Activated naive CD4-positive, alpha-beta T cell treated with anti-CD3 and anti-CD28 coated beads for 36 hours (primary cell): ENCODE measurements around the gene PPM1E. TPM values are rescaled to one million over a fixed set of nuclear protein-coding genes. Genes with fewer than 3 reads are reported as not detected.
"Not testable (repeated sequence)": the region's sequence is repeated elsewhere in the genome, so short reads cannot be mapped to it uniquely, and the experiment has no call there.

Experiments used
- CTCF ChIA-PET: fragments of 350-600 bp; sonication (Branson Sonifier 250); formaldehyde crosslinking; loops from one replicate; lab custom pipeline; 2021; ENCODE audit warnings: antibody characterized with exemption; lab: Charles Lee
- DNase-seq: peaks from one replicate; pipeline ENCODE4 v3.0.0-alpha.2; 2020
- H3K27ac Mint-ChIP-seq: one replicate; pipeline ENCODE4 v1.8.0; 2021; ENCODE audit warnings: mild to moderate bottlenecking, mixed read lengths
- H3K27me3 Mint-ChIP-seq: one replicate; pipeline ENCODE4 v1.8.0; 2021; ENCODE audit warnings: low read depth, mixed read lengths
- H3K36me3 Mint-ChIP-seq: one replicate; pipeline ENCODE4 v1.8.0; 2021; ENCODE audit warnings: low read depth, mixed read lengths
- H3K4me1 Mint-ChIP-seq: one replicate; pipeline ENCODE4 v1.8.0; 2021; ENCODE audit warnings: low read depth, mixed read lengths
- H3K4me3 Mint-ChIP-seq: one replicate; pipeline ENCODE4 v1.8.0; 2021; ENCODE audit warnings: mild to moderate bottlenecking, moderate library complexity, mixed read lengths
- H3K9me3 Mint-ChIP-seq: one replicate; pipeline ENCODE4 v1.8.0; 2021; ENCODE audit warnings: mixed read lengths
- intact Hi-C: fragments of 100-400 bp; cut with micrococcal nuclease; formaldehyde crosslinking; loops from one replicate; pipeline ENCODE4 v1.15.1; 2023
- total RNA-seq, 2 experiments: library from RNA; stranded (reverse); gene quantifications; one replicate each; pipeline ENCODE4 v1.2.3, GENCODE V29; 2021

The PPM1E gene
- total RNA-seq: under 1 TPM in 1 of 2 experiments, not detected in 1; 0.05 TPM

DNA sequence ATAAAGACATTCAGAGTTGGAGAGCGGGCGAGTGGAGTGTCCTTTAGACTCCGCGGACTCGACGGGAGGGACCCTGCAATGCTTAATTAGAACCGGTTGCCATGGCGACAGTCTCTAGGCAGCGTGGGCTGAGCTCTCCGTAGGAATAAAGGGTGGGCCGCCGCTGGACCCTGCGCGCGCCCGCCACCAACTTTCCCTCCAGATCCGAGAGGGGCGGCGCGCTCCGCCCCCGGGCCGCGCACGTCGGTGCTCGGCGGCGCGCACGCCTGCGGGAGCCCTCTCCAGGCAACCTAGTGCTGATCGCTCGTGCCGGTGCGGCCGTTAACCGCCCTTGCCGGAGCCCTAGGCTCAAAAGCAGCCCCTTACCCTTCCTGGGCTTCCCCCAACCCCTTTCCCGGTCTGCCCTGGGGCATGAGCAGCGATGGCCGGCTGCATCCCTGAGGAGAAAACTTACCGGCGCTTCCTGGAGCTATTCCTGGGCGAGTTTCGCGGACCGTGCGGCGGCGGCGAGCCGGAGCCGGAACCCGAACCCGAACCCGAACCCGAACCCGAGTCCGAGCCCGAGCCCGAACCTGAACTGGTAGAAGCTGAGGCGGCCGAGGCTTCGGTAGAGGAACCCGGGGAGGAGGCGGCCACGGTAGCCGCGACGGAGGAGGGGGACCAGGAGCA, at the start of gene PPM1E:
Gene PPM1E (plus strand): TSS at position 278 of the 669 bp plus-strand sequence.
- H3K27ac Mint-ChIP-seq: no peak within 1 kb of the TSS

DNA sequence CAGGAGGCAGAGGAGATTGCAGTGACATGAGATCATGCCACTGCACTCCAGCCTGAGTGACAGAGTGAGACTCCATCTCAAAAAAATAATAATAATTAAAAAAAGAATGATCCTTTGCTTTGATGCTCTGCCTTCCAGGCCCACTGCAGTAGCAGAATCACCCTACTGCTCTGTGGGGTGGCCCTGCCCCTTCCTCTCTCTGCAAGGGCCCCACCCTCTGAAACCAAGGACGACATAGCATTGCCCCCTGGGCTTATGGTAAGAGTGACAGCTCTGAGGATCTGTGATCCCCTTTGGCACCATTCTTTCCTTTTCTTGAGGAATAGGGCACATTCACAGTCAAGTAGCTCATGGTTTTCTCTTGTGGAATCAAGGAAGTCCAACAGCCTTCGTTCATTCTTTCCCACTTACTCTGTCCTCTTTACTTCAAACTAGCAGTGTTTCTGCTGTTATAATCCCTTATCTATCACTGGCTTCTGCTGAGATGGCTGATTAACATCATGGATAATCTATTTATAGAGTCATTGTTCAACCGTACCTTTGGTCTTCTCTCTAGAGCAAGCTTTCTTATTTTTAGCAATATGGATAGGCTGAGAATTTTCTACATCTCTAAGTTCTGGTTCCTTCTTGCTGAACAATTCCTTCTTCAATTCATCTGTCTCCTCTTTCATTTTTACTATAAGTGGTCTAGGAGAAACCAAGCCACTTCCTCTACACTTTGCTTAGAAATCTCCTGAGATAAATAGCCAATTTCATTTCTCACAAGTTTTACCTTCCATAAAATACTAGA, 49.1 kb upstream of the PPM1E start:
- Mint-ChIP-seq H3K27me3 (no peaks in the 10 kb centered on the region), H3K4me1 (peaks cover 28% of the 10 kb centered on the region), H3K36me3 (peaks cover 24% of the 10 kb centered on the region), H3K27ac (no peak overlapping the region), H3K4me3 (no peak overlapping the region), H3K9me3 (no peaks in the 10 kb centered on the region)
- intact Hi-C loops: no loop called here
- CTCF ChIA-PET: no interaction called here
- no peak for DNase-seq

More for the DNA sequence above, at the start of gene PPM1E:
- peaks cover 1% of the 10 kb centered on the region for H3K36me3 Mint-ChIP-seq
- peak within 1 kb of the TSS; percentile 80 for H3K4me3 Mint-ChIP-seq
- peaks cover 6% of the 10 kb centered on the region for H3K4me1 Mint-ChIP-seq
- intact Hi-C loops: no loop called here
- DNase-seq: peak; percentile 39
- peaks cover 42% of the 10 kb centered on the region for H3K27me3 Mint-ChIP-seq
- CTCF ChIA-PET: interaction anchor here (1.4 to 1.7 kb wide), 2 partner anchors 63 to 250 kb away, joined by 3 read pairs; partner anchors contain the start of gene RAD51C
- H3K9me3 Mint-ChIP-seq: no peaks in the 10 kb centered on the region

DNA sequence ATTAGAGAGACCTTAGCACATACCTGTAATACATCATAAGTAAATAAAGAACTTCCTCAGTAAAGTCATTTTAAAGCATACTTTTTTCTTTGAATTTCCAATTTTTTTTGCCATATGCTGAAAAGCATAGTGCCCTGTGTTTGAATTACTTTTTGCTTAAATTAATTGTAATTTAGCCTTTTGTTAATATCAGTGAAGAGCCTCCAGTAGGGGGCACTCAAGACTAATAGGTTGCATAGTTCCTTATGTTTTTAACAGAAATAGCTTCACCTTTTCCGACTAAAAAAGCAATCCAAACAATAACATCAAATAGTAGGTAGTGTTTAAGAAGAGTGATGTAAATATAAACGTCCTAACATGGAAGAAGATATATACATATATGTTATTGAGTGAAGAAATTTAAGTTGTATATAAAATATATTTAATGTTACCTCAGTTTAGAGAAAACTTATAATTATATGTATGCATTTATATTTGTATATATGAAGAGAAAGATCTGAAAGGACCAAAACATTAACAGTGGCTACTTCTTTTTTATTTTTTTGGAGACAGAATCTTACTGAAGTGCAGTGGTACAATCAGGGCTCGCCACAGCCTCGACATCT, 44.6 kb upstream of the PPM1E start:
- intact Hi-C loops: loop anchor here (1.0 kb wide), 1 partner anchor 294 kb away; no protein-coding TSS in a partner anchor
- no peaks in the 10 kb centered on the region for H3K27me3 Mint-ChIP-seq
- no peak overlapping the region for H3K27ac Mint-ChIP-seq
- H3K4me3 Mint-ChIP-seq: no peak overlapping the region
- DNase-seq: peak; percentile 65
- peaks cover 8% of the 10 kb centered on the region for H3K4me1 Mint-ChIP-seq
- peaks cover 24% of the 10 kb centered on the region for H3K36me3 Mint-ChIP-seq
- CTCF ChIA-PET: interaction anchor here (0.6 to 1.8 kb wide), 12 partner anchors 8 to 358 kb away, joined by 3 to 15 read pairs (median 6); partner anchors contain the start of gene RAD51C
- H3K9me3 Mint-ChIP-seq: no peaks in the 10 kb centered on the region

DNA sequence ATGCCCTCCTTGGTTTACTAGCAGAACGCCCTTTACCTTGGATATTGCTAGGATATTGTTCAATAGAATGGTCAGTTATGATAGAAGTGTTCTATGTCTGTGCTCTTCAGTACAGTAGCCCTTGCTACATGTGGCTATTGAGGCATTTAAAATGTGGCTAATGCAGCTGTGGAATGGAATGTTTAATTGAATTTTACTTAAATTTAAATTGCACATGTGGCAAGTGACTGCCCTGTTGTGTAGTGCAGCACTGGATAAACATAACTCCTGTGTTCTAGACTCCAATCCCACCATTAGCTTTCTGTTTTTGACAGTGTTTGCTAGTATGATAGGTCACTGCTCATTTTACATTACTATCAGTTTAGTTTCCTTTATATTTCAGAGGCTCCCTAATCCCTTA, 33.4 kb upstream of the PPM1E start:
- no peaks in the 10 kb centered on the region for H3K4me1 Mint-ChIP-seq
- no peaks in the 10 kb centered on the region for H3K9me3 Mint-ChIP-seq
- peaks cover 16% of the 10 kb centered on the region for H3K36me3 Mint-ChIP-seq
- H3K27ac Mint-ChIP-seq: no peak overlapping the region
- intact Hi-C loops: no loop called here
- H3K27me3 Mint-ChIP-seq: no peaks in the 10 kb centered on the region
- CTCF ChIA-PET: interaction anchor here (0.6 kb wide), 1 partner anchor 283 kb away, joined by 3 read pairs; no protein-coding TSS in a partner anchor
- no peak for DNase-seq
- H3K4me3 Mint-ChIP-seq: no peak overlapping the region

DNA sequence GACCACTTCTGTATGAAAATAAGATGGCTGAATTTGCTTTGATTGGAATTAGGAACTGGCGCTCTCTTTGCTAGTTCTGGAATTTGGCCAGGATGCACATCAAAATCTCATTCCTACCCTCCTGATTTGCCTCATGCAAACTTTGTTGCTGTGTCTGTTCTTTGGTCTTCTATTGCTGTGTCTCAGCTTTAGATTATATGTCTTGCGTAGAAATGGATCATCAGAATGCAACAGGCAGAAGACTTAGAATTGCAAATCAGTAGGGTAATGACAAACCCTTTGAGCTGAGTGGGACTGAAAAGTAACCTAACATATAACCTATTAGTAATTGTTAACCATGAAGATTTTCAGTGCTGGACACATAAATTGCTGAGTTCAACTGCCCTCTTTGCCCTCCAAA, 33.0 kb upstream of the PPM1E start:
- CTCF ChIA-PET: interaction anchor here (0.6 kb wide), 1 partner anchor 203 kb away, joined by 3 read pairs; no protein-coding TSS in a partner anchor
- intact Hi-C loops: no loop called here
- H3K9me3 Mint-ChIP-seq: no peaks in the 10 kb centered on the region
- peaks cover 16% of the 10 kb centered on the region for H3K36me3 Mint-ChIP-seq
- no peaks in the 10 kb centered on the region for H3K4me1 Mint-ChIP-seq
- no peaks in the 10 kb centered on the region for H3K27me3 Mint-ChIP-seq
- DNase-seq: no peak
- no peak overlapping the region for H3K27ac Mint-ChIP-seq
- H3K4me3 Mint-ChIP-seq: no peak overlapping the region

DNA sequence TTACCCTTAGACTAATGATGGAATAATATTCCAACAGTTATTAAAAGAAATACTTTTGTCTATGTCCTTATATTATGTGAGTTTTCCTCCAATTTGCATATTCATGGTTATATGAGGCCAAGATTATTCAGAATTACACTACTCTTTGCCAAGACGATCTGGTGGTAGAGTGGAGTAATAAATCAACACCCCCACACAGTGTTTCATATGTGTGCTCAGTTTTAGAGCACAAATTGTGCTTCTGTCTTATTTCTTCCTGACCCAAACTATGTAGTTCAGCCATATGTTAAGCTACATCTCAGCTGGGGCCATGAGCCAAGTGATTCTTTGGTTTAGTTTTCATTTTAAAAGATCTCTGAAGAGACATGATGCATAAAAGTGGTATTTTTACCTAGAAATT, 26.9 kb upstream of the PPM1E start:
- H3K9me3 Mint-ChIP-seq: no peaks in the 10 kb centered on the region
- H3K27me3 Mint-ChIP-seq: no peaks in the 10 kb centered on the region
- no peak overlapping the region for H3K27ac Mint-ChIP-seq
- CTCF ChIA-PET: interaction anchor here (1.0 kb wide), 1 partner anchor 13 kb away, joined by 9 read pairs; no protein-coding TSS in a partner anchor
- no peak for DNase-seq
- no peak overlapping the region for H3K4me3 Mint-ChIP-seq
- peaks cover 10% of the 10 kb centered on the region for H3K36me3 Mint-ChIP-seq
- intact Hi-C loops: no loop called here
- H3K4me1 Mint-ChIP-seq: no peaks in the 10 kb centered on the region

DNA sequence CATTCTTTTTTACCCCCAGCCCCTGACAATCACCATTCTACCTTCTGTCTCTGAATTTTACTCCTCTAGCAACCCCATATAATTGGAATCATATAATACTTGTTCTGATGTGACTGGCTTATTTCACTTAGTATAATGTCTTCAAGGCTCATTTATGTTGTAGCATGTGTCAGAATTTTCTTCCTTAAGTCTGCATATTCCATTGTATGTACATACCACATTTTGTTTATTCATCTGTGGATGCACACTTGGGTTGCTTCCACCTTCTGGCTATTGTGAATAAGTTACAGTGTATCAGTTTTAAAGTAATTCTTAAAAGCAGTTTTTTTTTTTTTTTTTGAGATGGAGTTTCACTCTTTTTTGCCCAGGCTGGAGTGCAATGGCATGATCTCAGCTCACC, 24.7 kb upstream of the PPM1E start:
- intact Hi-C loops: no loop called here
- H3K36me3 Mint-ChIP-seq: peaks cover 8% of the 10 kb centered on the region
- CTCF ChIA-PET: no interaction called here
- no peaks in the 10 kb centered on the region for H3K27me3 Mint-ChIP-seq
- peak overlapping the region; percentile 10 for H3K27ac Mint-ChIP-seq
- no peaks in the 10 kb centered on the region for H3K9me3 Mint-ChIP-seq
- H3K4me1 Mint-ChIP-seq: no peaks in the 10 kb centered on the region
- no peak for DNase-seq
- no peak overlapping the region for H3K4me3 Mint-ChIP-seq

DNA sequence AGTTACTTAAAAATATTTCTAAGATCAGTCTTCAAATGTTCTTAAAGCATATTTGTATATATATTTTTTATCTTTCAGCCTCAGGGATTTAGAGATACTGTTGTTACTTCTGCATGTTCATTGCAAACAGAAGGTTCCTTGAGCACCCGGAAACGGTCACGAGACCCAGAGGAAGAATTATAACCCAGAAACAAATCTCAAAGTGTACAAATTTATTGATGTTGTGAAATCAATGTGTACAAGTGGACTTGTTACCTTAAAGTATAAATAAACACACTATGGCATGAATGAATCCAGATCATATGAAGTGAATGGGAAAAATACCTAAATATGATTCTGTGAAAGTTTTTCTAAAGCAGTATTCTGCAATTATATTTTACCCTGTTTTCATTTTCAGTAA, 21.6 kb upstream of the PPM1E start:
- Mint-ChIP-seq H3K9me3 (no peaks in the 10 kb centered on the region), H3K4me1 (no peaks in the 10 kb centered on the region), H3K36me3 (peaks cover 5% of the 10 kb centered on the region), H3K4me3 (no peak overlapping the region), H3K27me3 (no peaks in the 10 kb centered on the region), H3K27ac (no peak overlapping the region)
- no peak for DNase-seq
- CTCF ChIA-PET: no interaction called here
- intact Hi-C loops: no loop called here

DNA sequence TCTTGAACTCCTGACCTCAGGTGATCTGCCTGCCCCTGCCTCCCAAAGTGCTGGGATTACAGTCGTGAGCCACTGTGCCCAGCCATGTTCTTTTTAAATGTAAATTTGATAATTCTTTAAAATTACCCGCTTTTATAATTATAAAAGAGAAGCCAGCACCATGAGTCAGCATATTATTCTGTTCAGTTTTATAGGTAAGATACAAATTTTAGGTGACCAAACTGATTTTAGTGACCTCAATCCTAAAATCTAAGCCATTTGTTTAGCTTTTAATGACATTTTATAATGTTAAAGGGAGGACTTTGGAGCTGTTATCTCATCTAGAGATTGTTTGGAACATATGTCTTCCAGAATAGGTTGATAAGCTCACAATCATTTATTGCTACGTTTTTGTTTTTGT, 20.8 kb upstream of the PPM1E start:
- Mint-ChIP-seq H3K9me3 (no peaks in the 10 kb centered on the region), H3K4me3 (no peak overlapping the region), H3K4me1 (no peaks in the 10 kb centered on the region), H3K27ac (no peak overlapping the region), H3K36me3 (peaks cover 5% of the 10 kb centered on the region), H3K27me3 (no peaks in the 10 kb centered on the region)
- DNase-seq: no peak
- intact Hi-C loops: no loop called here
- CTCF ChIA-PET: no interaction called here

DNA sequence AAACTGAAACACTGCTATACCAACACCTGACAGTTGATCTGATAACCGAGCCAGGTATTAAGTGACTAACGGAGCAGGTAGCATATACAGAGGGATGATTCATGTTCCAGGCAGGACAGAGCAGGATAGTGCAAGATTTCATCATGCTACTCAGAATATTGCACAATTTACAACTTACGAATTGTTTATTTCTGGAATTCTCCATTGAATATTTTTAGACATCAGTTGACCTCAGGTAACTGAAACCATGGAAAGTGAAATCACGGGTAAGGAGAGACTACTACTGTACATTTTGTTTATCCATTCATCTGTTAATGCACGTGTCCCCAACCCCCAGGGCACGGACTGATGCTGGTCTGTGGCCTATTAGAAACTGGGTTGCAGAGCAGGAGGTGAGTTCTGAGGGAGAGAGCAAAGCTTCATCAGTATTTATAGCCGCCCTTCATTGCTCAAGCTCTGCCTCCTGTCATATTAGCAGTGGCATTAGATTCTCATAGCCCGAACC, 14.5 kb upstream of the PPM1E start:
- Mint-ChIP-seq H3K4me1 (no peaks in the 10 kb centered on the region), H3K9me3 (no peaks in the 10 kb centered on the region), H3K27ac (no peak overlapping the region), H3K27me3 (no peaks in the 10 kb centered on the region), H3K36me3 (no peaks in the 10 kb centered on the region), H3K4me3 (no peak overlapping the region)
- CTCF ChIA-PET: no interaction called here
- DNase-seq: no peak
- intact Hi-C loops: no loop called here

DNA sequence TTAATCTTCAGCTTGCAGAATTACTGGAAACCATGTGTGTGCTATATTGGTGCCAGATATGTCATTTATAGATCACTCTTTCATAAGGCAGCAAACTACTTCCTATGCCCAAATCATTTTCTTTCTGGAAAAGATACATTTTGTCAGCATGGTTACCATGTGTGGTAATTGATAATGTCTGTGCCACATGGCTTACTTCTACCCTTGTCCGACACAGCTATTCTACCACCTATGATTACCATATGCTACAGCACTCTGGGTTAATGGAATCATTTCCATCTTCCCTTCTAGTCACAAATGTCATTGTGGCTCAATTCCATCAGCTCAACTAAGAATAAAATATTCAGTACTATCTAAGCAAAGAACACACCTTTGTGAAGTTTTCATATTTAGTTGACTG, 8.0 kb upstream of the PPM1E start:
- H3K4me1 Mint-ChIP-seq: no peaks in the 10 kb centered on the region
- H3K36me3 Mint-ChIP-seq: no peaks in the 10 kb centered on the region
- no peak overlapping the region for H3K27ac Mint-ChIP-seq
- intact Hi-C loops: no loop called here
- H3K4me3 Mint-ChIP-seq: no peak overlapping the region
- DNase-seq: no peak
- H3K9me3 Mint-ChIP-seq: no peaks in the 10 kb centered on the region
- CTCF ChIA-PET: interaction anchor here (0.6 kb wide), 1 partner anchor 30 kb away, joined by 5 read pairs; no protein-coding TSS in a partner anchor
- H3K27me3 Mint-ChIP-seq: no peaks in the 10 kb centered on the region

DNA sequence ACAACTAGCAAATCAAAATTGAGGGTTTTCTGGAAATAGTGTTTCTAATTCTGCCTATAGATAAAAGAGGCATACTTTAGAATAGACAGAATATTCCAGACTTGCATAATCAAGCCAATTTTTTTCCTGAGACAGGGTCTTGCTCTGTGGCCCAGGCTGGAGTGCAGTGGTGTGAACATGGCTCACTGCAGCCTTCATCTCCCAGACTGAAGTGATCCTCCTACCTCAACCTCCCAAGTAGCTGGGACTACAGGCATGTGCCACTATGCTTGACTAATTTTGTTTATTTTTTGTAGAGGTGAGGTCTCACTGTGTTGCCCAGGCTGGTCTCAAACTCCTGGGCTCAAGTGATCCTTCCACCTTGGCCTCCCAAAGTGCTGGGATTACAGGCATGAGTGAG, 6.0 kb upstream of the PPM1E start:
- intact Hi-C loops, H3K4me3 Mint-ChIP-seq, H3K9me3 Mint-ChIP-seq, DNase-seq, H3K4me1 Mint-ChIP-seq, H3K36me3 Mint-ChIP-seq, H3K27ac Mint-ChIP-seq, H3K27me3 Mint-ChIP-seq: not testable (repeated sequence)
- CTCF ChIA-PET: interaction anchor here (1.7 kb wide), 1 partner anchor 162 kb away, joined by 3 read pairs; no protein-coding TSS in a partner anchor
